Transverse colon (tissue), 4 donors: ENCODE results near the gene HCLS1. TPM values are rescaled to one million over a fixed set of nuclear protein-coding genes. Genes with fewer than 3 reads are reported as not detected.

Experiments
- DNase-seq: peaks from one replicate; pipeline ENCODE4 v3.0.0-alpha.2; 2019
- H3K27ac ChIP-seq, 4 donors: fragments of 200-600 bp; sonication (generic); 2 replicates each; pipeline ENCODE4 v1.5.1; 2016 to 2018; ENCODE audit warnings: inconsistent platforms in 4 of 4
- H3K27me3 ChIP-seq: fragments of 200-600 bp; sonication (generic); 2 replicates; pipeline ENCODE4 v1.5.1; 2017; ENCODE audit warnings: inconsistent platforms
- H3K36me3 ChIP-seq, 4 donors: fragments of 200-600 bp; sonication (generic); 2 replicates each; pipeline ENCODE4 v1.5.1; 2017 to 2019; ENCODE audit warnings: inconsistent platforms in 4 of 4
- H3K4me1 ChIP-seq, 4 donors: fragments of 200-600 bp; sonication (generic); 2 replicates each; pipeline ENCODE4 v1.5.1; 2017 to 2020; ENCODE audit warnings: inconsistent platforms in 4 of 4
- H3K4me3 ChIP-seq, 4 donors: fragments of 200-600 bp; sonication (generic); 1 replicate in 1 of 4; 2 replicates in 3 of 4; pipeline versions ENCODE4 v1.5.1 to v1.6.1; 2017 to 2019; ENCODE audit warnings: inconsistent platforms in 4 of 4
- H3K9me3 ChIP-seq, 2 donors: fragments of 200-600 bp; sonication (generic); 2 replicates each; pipeline ENCODE4 v1.5.1; 2017 to 2019; ENCODE audit warnings: inconsistent platforms in 2 of 2
- CTCF ChIP-seq, 5 experiments: fragments of 200-600 bp in 3 of 5; fragments of 450-650 bp in 2 of 5; sonication (generic) in 3 of 5; IDR thresholded peaks; 1 replicate in 2 of 5; 2 replicates in 3 of 5; pipeline ENCODE4 v1.5.1; 2016 to 2017; ENCODE audit warnings: antibody characterized with exemption in 5 of 5, inconsistent platforms in 3 of 5, mild to moderate bottlenecking in 2 of 5, moderate library complexity in 1 of 5
- EP300 ChIP-seq: sonication (generic); formaldehyde crosslinking; IDR thresholded peaks from one replicate; pipeline ENCODE4 v1.6.1; 2017; ENCODE audit warnings: antibody characterized with exemption, low read depth
- POLR2A ChIP-seq: fragments of 450-650 bp; IDR thresholded peaks from one replicate; pipeline ENCODE4 v1.6.1; 2016; ENCODE audit warnings: antibody characterized with exemption, mild to moderate bottlenecking, moderate library complexity
- POLR2AphosphoS5 ChIP-seq, 3 donors: sonication (generic); formaldehyde crosslinking; IDR thresholded peaks; one replicate each; pipeline ENCODE4 v1.6.1; 2016; ENCODE audit warnings: antibody characterized with exemption in 3 of 3
- WGBS, 2 donors: methylation state at CpG; one replicate each; pipeline ENCODE4 v1.1.5; 2018; ENCODE audit warnings: low coverage in 1 of 2; 5-methylcytosine and 5-hydroxymethylcytosine counted together
- in situ Hi-C, 4 donors: fragments of 200-750 bp; cut with MboI; loops; one replicate each; pipeline versions ENCODE4 v1.15.0 to v1.15.1; 2017; ENCODE audit warnings: low sequenced_read_pairs in 3 of 4, low pct_ligation_motif_present in 1 of 4, low pct_unique_long_range_greater_than_20kb in 1 of 4
- intact Hi-C: fragments of 100-400 bp; cut with DNase I; formaldehyde crosslinking; loops from one replicate; pipeline ENCODE4 v1.15.1; 2023; ENCODE audit warnings: low total_unique reads
- total RNA-seq, 4 donors: library from RNA; depleted of rRNA; stranded (reverse); fragments of >200 nt; gene quantifications; one replicate each; pipeline ENCODE4 v1.1.0, GENCODE V29; 2016

HCLS1 gene
- 10 to 100 TPM in 3 of 4 donors, 1 to 10 TPM in 1; 5.0 to 50.3 (median 30.8) TPM for total RNA-seq

- no peaks in the 10 kb centered on the region for H3K27me3 ChIP-seq
- peak within 1 kb of the TSS in 3 of 4 donors; percentile 15 to 36 (median 17) for H3K4me3 ChIP-seq
- intact Hi-C loops, result no loop called here
- in situ Hi-C loops, result no loop called here
- peaks cover 0 to 3% (median 0%) of the 10 kb centered on the region in 4 donors for H3K4me1 ChIP-seq
- 61% methylated on average over 9 of the region's 9 CpGs; no CpG with 5 or more reads in 1 of the 2 donors for WGBS, 2 donors
- H3K36me3 ChIP-seq, result peaks cover 0 to 25% (median 10%) of the 10 kb centered on the region in 4 donors
- H3K27ac ChIP-seq, result peak within 1 kb of the TSS; percentile 63 to 82 (median 74)
- peak; percentile 72 for DNase-seq
- TF ChIP-seq POLR2AphosphoS5 (IDR thresholded peaks at IDR 0.05) (peak; percentile 57 to 71 (median 69)), POLR2A (peak; percentile 75), CTCF (IDR thresholded peaks at IDR 0.05) (no peak), EP300 (no peak)
- no peaks in the 10 kb centered on the region for H3K9me3 ChIP-seq
Measured at GRCh38 chr3:121660356-121661171, at the start of gene HCLS1. HCLS1 (minus strand) TSS chr3:121660903; CDS start chr3:121658347, 2,556 bp downstream.

GRCh38 chr3:121710347-121710746 is 49.6 kb upstream of the HCLS1 start:
- no peak overlapping the region for H3K4me3 ChIP-seq
- DNase-seq, result no peak
- TF ChIP-seq CTCF (IDR thresholded peaks at IDR 0.05) (no peak), EP300 (no peak), POLR2A (no peak), POLR2AphosphoS5 (IDR thresholded peaks at IDR 0.05) (no peak)
- intact Hi-C loops, result no loop called here
- H3K9me3 ChIP-seq, result no peaks in the 10 kb centered on the region
- peaks cover 0 to 4% (median 1%) of the 10 kb centered on the region in 4 donors for H3K4me1 ChIP-seq
- no peak overlapping the region for H3K27ac ChIP-seq
- WGBS, 2 donors, result 100% methylated on average over 1 of the region's 1 CpG
- in situ Hi-C loops, result no loop called here
- H3K36me3 ChIP-seq, result peaks cover 0 to 52% (median 17%) of the 10 kb centered on the region in 4 donors
- no peaks in the 10 kb centered on the region for H3K27me3 ChIP-seq

- DNase-seq, result no peak
- TF ChIP-seq CTCF (IDR thresholded peaks at IDR 0.05), result no peak
- TF ChIP-seq POLR2A, result no peak
- no peak for TF ChIP-seq POLR2AphosphoS5 (IDR thresholded peaks at IDR 0.05)
- no peak for TF ChIP-seq EP300
- Histone ChIP-seq H3K4me3 (no peak overlapping the region), H3K27ac (no peak overlapping the region), H3K36me3 (peaks cover 0 to 48% (median 11%) of the 10 kb centered on the region in 4 donors), H3K9me3 (no peaks in the 10 kb centered on the region), H3K4me1 (peaks cover 0 to 4% (median 1%) of the 10 kb centered on the region in 4 donors), H3K27me3 (no peaks in the 10 kb centered on the region)
- intact Hi-C loops (no loop called here), in situ Hi-C loops (no loop called here)
- WGBS, 2 donors, result 67 to 80% methylated on average over 2 of the region's 2 CpGs
Measured at GRCh38 chr3:121707531-121708273, 47.0 kb upstream of the HCLS1 start.

GRCh38 chr3:121705541-121705940 is 44.8 kb upstream of the HCLS1 start:
- in situ Hi-C loops, result no loop called here
- TF ChIP-seq POLR2A, result no peak
- TF ChIP-seq CTCF (IDR thresholded peaks at IDR 0.05), result no peak
- TF ChIP-seq EP300, result no peak
- no peak for TF ChIP-seq POLR2AphosphoS5 (IDR thresholded peaks at IDR 0.05)

More at GRCh38 chr3:121705541-121705940, 44.8 kb upstream of the HCLS1 start:
- no peaks in the 10 kb centered on the region for H3K27me3 ChIP-seq
- H3K36me3 ChIP-seq, result peaks cover 0 to 60% (median 12%) of the 10 kb centered on the region in 4 donors
- H3K4me3 ChIP-seq, result no peak overlapping the region
- no peak for DNase-seq
- no peaks in the 10 kb centered on the region for H3K9me3 ChIP-seq
- intact Hi-C loops, result no loop called here
- no peak overlapping the region for H3K27ac ChIP-seq
- WGBS, 2 donors, result 94 to 95% methylated on average over 5 of the region's 5 CpGs
- peaks cover 0 to 4% (median 1%) of the 10 kb centered on the region in 4 donors for H3K4me1 ChIP-seq
